T-helper 9 cell (primary cell): ENCODE data around the gene RAP2C.
"Not testable (repeated sequence)": the region's sequence is repeated elsewhere in the genome, so short reads cannot be mapped to it uniquely, and the experiment has no call there.

Source experiments
- DNase-seq: peaks from one replicate; pipeline ENCODE4 v3.0.0-alpha.2; 2020

RAP2C gene

DNA sequence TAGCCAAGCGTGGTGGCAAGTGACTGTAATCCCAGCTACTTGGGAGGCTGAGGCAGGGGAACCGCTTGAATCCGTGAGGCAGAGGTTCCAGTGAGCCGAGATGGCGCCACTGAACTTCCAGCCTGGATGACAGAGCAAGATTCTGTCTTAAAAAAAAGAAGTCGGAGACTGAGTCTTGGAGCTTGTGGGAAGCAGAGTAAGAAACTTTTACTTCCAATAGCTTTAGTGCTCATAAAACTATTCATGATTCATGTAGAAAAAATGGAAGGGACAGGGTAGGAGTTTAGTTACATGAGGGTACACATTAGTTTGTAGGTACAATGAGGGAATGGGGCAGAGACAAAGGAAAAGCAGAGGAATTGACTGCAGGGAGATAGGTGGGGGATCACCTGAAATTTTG is 19.3 kb downstream of the RAP2C start:
- no peak for DNase-seq

DNA sequence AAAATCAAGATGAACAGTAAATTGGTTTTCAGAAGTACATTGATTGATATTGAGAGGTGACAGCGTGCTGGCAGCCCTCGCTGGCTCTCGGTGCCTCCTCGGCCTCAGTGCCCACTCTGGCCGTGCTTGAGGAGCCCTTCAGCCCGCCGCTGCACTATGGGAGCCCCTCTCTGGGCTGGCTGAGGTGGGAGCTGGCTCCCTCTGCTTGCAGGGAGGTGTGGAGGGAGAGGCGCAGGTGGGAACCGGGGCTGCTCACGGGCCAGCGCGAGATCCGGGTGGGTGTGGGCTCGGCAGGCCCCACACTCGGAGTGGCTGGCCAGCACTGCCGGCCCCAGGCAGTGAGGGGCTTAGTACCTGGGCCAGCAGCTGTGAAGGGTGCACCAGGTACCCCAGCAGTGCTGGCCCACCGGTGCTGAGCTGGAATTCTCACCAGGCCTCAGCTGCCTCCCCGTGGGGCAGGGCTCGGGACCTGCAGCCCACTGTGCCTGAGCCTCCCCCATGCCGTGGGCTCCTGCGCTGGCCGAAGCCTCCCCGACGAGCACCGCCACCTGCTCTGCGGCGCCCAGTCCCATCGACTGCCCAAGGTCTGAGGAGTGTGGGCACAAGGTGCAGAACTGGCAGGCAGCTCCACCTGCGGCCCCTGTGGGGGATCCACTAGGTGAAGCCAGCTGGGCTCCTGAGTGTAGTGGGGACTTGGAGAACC is 25.2 kb downstream of the RAP2C start:
- no peak for DNase-seq

DNA sequence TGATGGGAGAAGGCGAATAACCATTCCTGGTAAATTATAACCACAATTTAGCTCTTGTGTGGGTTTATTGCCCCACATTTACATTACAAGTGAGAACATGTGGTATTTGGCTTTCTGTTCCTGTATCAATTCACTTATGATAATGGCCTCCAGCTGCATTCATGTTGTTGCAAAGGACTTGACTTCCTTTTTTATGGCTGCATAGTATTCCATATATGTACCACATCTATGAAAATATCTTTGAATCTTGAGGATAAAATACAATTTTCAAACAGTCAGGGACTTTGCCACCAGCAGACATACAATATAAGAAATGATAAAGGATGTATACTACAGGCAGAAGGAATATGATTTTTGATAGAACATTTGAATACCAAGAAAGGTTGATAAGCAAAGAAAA is 27.3 kb downstream of the RAP2C start:
- no peak for DNase-seq

DNA sequence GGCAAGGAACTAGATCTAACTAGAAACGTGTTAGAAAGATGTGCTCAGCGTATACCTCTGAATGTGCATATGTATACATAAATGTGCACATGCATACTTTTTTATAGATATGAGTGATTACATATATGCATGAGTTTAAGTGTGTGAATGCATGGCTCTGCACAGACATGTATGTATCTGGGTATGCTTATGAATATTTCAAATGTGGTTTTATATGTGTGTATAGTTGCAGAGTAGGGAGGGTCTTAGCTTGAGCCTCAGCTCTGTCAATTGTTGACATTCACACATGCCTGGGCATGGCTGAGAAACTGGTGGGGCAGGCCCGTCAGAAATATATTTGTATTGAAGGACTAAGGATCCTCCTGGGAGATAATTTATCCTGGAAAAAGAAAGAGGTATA is 31.1 kb downstream of the RAP2C start:
- no peak for DNase-seq

DNA sequence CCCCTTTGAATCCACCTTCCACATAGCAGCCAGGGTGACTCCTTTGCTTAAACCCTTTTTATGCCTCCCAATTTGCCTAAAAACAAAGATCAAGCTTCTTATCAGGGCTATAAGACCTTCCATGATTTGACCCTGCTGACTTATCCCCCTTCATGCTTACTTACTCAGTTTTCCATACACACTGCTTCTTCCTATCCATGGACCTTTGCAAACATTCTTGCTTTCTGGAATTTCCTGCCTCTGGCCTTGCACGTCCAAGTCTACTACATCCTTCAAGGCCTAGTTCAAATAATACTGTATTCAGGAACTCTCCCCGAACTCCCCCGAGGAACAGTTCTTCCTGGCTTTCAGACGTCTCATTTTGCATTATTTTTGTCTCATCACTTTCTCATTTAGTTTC is 31.8 kb downstream of the RAP2C start:
- no peak for DNase-seq

DNA sequence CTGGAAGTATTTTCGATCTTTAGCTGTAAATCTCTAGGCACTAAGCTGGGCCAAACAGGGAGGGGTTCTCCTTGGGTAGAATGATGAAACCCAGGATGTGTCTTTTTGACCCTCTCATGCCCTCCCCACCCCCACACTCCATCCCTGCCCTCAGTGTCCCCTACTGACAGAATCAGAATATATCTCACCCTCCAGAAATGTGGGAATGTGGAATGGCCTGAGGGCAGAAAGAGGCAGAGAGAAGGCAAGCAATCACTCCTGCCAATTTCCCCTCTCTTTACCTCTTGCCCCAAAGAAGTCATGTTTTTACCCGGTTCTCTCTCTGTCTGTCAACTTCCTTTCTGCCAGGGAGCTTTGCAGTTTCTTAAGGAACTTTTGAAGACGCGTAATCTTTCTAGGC is 34.4 kb downstream of the RAP2C start:
- no peak for DNase-seq

DNA sequence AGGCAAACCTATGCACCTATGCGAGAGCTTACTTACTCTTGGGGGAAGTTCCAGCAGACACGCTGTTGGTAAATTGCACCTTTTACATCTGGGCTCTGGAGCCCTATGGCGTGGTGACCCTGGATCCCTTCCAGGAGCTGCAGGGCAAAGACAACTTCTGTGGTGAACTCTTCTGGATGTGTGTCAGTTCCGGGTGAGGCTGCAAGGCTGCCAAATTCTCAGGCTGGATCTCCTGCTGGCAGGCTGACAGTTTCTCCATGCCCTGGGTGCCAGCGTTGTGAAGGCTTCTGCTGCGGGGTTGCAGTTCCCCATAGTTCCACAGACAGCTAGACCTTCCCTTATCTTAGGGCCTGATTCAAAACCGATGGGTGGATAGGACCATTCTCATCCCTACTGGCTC is 37.9 kb downstream of the RAP2C start:
- no peak for DNase-seq

DNA sequence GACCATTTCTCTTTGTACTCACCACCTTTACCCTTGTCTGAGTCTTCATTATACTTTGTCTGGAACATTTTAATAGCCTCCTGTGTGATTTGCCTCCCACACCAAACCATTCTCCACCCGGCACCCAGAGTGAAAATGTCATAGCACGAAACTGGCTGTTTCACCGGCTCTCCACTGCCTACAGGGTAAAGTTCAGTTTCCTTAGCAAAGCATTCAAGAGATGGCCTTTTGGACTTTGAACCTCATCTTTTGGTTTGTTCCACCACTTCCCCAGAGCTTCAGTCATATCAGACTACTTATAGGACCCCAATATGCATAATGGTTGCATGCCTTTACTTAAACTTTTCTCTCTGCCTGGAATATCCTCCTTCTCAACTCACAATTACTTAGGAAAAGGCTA is 38.3 kb downstream of the RAP2C start:
- no peak for DNase-seq

DNA sequence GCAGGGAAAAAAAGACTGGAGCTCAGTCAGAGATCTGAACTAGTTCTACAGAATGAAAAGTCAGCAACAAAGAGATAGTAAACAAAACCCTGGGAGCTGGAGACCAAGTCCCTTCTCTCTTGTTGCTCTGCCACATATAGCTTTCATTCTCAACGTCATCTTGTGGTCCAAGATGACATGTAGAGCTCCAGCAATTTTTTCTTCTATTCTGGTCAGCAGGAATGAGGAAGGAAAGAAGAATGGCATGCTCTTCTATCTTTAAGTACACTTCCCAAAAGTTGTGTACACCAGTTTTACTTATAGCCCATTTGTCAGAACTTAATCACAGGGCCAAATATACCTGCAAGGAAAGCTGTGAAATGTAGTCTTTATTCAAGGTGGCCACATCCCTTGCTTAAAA is 45.6 kb downstream of the RAP2C start:
- no peak for DNase-seq

DNA sequence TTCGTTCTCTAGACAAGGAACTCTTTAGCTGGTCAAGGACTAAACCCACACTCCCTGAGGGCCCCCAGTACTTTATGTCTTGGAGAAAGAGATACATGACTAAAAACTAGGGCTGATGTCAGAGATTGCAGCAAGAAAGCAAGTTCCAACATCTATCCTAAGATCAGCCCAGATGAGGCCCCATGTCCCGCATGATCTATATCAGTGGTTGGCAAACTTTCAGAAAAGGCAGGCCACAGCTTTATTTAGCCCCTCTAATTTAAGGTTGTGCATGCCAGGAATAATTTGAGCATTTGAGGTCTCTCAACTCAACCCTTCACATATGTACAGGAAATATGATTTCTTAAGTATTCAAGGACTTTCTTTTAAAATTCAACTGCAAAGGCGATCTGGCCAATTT is 47.4 kb downstream of the RAP2C start:
- no peak for DNase-seq

DNA sequence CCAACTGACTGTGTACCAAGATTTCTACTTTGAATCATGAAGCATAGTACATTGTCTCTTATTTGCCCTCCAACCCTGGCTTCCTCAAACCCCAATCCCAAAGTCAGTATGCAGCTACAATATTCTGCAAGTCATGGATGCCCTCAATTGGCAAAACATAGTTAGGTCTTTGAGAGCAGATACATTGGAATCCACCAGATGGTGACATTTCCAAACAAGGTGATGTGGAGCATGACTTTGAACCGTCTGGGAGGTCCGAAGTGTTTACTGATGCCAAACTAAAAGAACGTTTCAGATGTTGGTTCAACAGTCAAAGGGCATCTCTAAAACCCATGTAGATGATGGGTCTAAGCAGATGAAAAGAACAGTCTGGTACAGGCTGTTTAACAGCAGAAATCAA is 47.8 kb downstream of the RAP2C start:
- DNase-seq = no peak

DNA sequence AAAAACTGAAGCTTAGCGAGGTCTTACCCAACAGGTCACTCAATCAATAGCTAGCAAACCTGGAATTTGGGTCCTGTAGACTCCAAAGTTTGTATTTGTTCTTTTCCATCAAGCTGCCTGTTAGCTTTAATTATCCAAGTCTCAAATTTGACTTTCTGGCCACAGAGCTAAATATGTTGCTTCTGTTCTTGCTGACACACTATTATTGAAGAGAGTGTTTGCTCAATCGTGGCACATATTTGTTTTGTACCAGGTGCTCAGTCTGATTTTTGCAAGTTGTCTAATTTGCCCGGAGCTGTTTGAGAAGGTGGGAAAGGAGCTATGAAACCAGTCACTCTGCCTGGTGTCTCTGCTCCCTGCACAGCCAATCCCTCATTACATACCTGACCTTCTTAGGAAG is 49.7 kb downstream of the RAP2C start:
- no peak for DNase-seq

DNA sequence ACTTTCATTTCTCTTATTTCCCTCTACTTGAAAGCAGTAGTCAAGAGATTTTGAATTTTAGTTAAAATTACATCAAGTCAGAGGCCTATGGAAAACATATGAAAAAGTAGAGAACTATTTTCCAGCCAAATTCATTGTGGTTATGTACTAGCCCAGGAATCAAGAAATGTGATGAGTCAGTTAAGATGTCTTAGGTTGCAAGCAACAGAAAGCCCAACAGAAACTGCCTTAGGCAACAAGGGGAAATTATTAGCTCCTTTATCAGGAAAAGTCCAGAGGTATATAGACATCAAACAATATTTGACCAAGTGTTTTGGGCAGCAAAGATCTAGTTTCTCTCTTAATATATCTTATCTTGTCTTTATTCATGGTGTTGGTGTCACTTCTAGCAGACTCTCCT is 53.6 kb downstream of the RAP2C start:
- DNase-seq = no peak

DNA sequence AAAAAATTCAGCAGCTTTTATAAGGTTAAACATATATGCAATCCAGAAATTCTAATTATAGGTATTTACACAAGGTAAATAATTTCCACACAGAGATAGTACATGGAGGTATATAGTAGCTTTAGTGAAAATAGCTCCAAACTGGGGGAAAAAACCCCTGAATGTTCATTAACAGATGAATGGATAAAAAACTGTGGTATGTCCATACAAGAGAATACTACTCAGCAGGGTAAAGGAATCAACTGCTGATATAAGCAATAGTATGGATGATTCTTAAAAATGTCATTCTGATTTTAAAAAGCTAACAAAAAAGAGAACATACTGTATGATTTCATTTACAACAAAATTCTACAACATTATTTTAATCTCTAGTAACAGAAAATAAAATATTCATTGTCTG is 54.2 kb downstream of the RAP2C start:
- no peak for DNase-seq

DNA sequence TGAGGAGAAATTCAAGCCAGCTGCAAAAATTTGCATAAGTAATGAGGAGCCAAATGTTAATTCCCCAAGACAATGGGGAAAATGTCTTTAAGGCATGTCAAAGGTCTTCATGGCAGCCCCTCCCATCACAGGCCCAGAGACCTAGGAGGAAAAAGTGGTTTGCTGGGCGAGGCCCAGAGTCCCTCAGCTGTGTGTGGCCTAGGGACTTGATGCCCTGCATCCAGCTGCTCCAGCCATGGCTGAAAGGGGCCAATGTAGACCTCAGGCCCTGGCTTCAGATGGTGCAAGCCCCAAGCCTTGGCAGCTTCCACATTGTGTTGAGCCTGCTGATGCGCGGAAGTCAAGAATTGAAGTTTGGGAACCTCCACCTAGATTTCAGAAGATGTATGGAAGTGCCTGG is 56.2 kb downstream of the RAP2C start:
- DNase-seq = not testable (repeated sequence)

DNA sequence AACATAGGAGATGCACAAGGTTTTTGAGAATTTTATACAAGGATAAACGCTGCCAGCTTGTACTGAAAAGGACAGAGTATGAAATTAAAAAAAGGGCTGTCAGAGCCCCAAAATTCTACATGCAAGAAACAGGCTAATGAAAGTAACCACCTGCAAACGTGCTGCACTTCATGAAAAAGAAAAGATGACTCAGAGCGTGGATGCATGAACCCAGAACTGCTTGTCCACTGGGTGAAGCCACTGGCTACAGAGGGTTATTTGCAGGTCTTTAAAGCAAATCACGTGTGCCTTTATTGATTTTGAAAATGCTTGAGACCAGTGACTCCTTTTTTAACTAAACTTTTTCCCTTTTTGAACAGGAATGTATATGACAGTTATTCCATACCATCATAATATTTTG is 66.1 kb downstream of the RAP2C start:
- DNase-seq = no peak
